D721Med (cell line): ENCODE results near the gene MYG1.

ENCODE experiments used
- DNase-seq: peaks from one replicate; pipeline ENCODE4 v3.0.0; 2011; ENCODE audit warnings: low spot score; ENCODE audit not compliant: insufficient read length
- FAIRE-seq: peaks from 2 replicates; lab custom pipeline; 2011; peaks lifted over from hg19 to GRCh38; lab: Jason Lieb, UNC
- CTCF ChIP-seq: IDR thresholded peaks from 2 replicates; pipeline ENCODE4 v1.5.1; 2012; ENCODE audit warnings: mild to moderate bottlenecking, control low read depth; ENCODE audit not compliant: insufficient read depth; ENCODE audit errors: missing control alignments

Gene MYG1

DNA sequence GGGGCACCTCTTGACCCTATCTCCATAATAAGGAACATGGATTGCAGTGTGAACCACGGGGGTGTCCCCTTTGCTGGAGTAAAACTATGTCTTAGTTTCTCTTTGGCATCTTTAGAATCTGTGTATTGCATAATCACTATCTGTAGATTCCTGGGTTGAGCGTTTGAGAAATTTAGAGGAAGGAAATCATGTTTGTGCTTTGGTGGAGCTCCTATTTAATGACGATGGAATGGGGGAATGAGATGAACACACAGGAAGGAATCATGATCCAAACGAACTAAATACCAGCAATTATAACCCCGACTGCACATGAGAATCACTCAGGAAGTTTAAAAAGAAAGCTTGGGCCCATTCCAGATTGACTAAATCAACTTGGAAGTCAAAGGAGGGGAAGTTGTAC is 1.3 kb upstream of the MYG1 start:
- DNase-seq (no peak), FAIRE-seq (no peak)
- TF ChIP-seq CTCF = no peak

- DNase-seq (no peak), FAIRE-seq (no peak)
- no peak for TF ChIP-seq CTCF
Observed at GRCh38 chr12:53299101-53299453, 418 bp upstream of the MYG1 start.

GRCh38 chr12:53300187-53300586 is 692 bp downstream of the MYG1 start:
- TF ChIP-seq CTCF = no peak
- no peak for DNase-seq
- FAIRE-seq = no peak

DNA sequence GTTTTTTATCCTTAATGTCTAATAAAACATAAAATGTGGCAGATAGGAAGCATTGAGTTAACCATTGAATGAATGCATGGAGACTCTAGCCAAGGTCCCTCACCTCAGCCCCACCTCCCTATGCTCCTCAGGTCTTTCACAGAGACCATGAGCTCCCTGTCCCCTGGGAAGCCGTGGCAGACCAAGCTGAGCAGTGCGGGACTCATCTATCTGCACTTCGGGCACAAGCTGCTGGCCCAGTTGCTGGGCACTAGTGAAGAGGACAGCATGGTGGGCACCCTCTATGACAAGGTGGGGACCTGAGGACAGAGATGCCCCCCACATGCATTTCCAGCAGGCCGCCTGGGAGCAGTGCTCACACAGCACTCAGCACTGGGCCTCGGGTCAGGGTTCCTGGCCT is 3.4 kb downstream of the MYG1 start:
- TF ChIP-seq CTCF = no peak
- DNase-seq (no peak), FAIRE-seq (no peak)

DNA sequence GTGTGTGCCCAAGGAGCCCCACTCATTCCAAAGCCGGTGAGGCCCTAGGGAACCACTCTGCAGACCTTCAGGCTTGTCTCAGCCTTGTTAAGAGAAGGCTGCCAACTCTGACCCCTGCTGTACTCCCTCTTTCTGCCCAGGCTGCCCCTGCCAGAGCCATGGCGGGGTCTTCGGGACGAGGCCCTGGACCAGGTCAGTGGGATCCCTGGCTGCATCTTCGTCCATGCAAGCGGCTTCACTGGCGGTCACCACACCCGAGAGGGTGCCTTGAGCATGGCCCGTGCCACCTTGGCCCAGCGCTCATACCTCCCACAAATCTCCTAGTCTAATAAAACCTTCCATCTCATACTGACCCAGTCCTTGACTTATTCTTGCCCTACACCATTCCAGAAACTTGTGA is 7.3 kb downstream of the MYG1 start:
- no peak for TF ChIP-seq CTCF
- DNase-seq (no peak), FAIRE-seq (no peak)

DNA sequence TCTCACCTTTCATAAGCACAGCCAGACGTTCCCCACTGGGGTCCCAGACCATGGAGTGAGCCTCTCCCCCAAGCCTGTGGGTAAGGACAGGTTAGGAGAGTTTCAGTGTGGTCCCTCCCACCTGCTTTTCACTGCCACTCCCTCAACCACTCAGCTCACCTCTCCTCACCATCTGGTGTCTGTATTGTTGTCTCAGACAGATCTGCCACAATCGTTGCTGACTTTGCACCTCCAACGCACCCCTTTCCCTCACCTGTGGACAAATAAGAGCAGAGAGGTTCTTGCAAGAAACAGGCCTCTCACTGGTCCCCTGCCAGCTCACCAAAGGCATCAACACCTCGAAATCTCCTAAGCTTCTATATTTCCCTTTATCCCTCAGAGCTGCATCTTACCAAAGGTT is 8.8 kb downstream of the MYG1 start:
- no peak for FAIRE-seq
- TF ChIP-seq CTCF = no peak
- DNase-seq = no peak

GRCh38 chr12:53313996-53314395 is 14.5 kb downstream of the MYG1 start:
- FAIRE-seq (no peak), DNase-seq (no peak)
- TF ChIP-seq CTCF = no peak
